GM12878 (cell line): ENCODE results near the gene LRRC7. TPM values are rescaled to one million over a fixed set of nuclear protein-coding genes. Genes with fewer than 3 reads are reported as not detected.

Experiments used
- ATAC-seq: fragments of 200-7000 bp; cut with Tn5 transposase; 3 replicates; pipeline ENCODE4 v1.9.1; 2020; ENCODE audit warnings: mild to moderate bottlenecking, moderate library complexity
- BruUV-seq: library from RNA; stranded (reverse); fragments of 400-500 nt; replicated peaks from 2 replicates; lab custom pipeline; 2021; lab: Mats Ljungman, UMichigan
- CTCF ChIA-PET: fragments of 300-600 bp; sonication (Branson Sonifier 250); formaldehyde crosslinking; extraction: SDS; loops from one replicate; lab custom pipeline; 2021; ENCODE audit warnings: inconsistent platforms; lab: Yijun Ruan, JAX
- POLR2A ChIA-PET: fragments of 350-600 bp; formaldehyde crosslinking; extraction: SDS; loops from one replicate; lab custom pipeline; 2021; ENCODE audit warnings: inconsistent platforms; lab: Charles Lee
- RAD21 ChIA-PET: fragments of 300-600 bp; sonication (Branson Sonifier 250); formaldehyde crosslinking; loops from one replicate; lab custom pipeline; 2023; ENCODE audit warnings: antibody characterized with exemption; ENCODE audit not compliant: unreplicated experiment; lab: Charles Lee
- SMC1A ChIA-PET: fragments of 300-600 bp; sonication (Branson Sonifier 250); formaldehyde crosslinking; loops from one replicate; lab custom pipeline; 2023; ENCODE audit not compliant: unreplicated experiment, uncharacterized antibody; lab: Charles Lee
- DNase-seq: peaks from one replicate; pipeline ENCODE4 v3.0.0-alpha.2; 2011; ENCODE audit warnings: low read depth, low spot score
- FAIRE-seq: peaks from 3 replicates; lab custom pipeline; 2011; peaks lifted over from hg19 to GRCh38; lab: Jason Lieb, UNC
- H2AFZ ChIP-seq: 2 replicates; pipeline ENCODE4 v1.6.0; 2011; ENCODE audit warnings: low read depth, low read length, control low read depth; ENCODE audit not compliant: control insufficient read depth
- H3K27ac ChIP-seq: 2 replicates; pipeline ENCODE4 v1.5.1; 2011; ENCODE audit warnings: control low read depth; ENCODE audit not compliant: control insufficient read depth, insufficient read depth
- H3K27me3 ChIP-seq, 2 experiments: replicated peaks in 1 of 2; 2 replicates each; pipeline versions ENCODE4 v1.6.0 to v1.6.1; 2011; ENCODE audit warnings: low read length in 1 of 2; ENCODE audit not compliant: control insufficient read depth in 2 of 2, insufficient read depth in 2 of 2
- H3K36me3 ChIP-seq, 2 experiments: 2 replicates each; pipeline ENCODE4 v1.5.1; 2011; ENCODE audit warnings: low read length in 1 of 2; ENCODE audit not compliant: control insufficient read depth in 2 of 2, insufficient read depth in 2 of 2
- H3K4me1 ChIP-seq: 2 replicates; pipeline ENCODE4 v1.6.1; 2011; ENCODE audit warnings: mild to moderate bottlenecking, low read length, moderate library complexity, mixed read lengths; ENCODE audit not compliant: control insufficient read depth, insufficient read depth
- H3K4me2 ChIP-seq: 2 replicates; pipeline ENCODE4 v1.6.0; 2011; ENCODE audit warnings: control low read depth; ENCODE audit not compliant: control insufficient read depth, insufficient read depth
- H3K4me3 ChIP-seq: fragments of 200-600 bp; sonication (generic); 2 replicates; pipeline ENCODE4 v1.5.1; 2016
- H3K79me2 ChIP-seq: 2 replicates; pipeline ENCODE4 v1.6.0; 2011; ENCODE audit warnings: low read length; ENCODE audit not compliant: control insufficient read depth, insufficient read depth
- H3K9ac ChIP-seq: 2 replicates; pipeline ENCODE4 v1.8.0; 2011; ENCODE audit warnings: low read length, control low read depth, mixed read lengths; ENCODE audit not compliant: control insufficient read depth, insufficient read depth
- H3K9me3 ChIP-seq: replicated peaks from 3 replicates; pipeline ENCODE4 v1.5.1; 2011; ENCODE audit warnings: mild to moderate bottlenecking, low read length; ENCODE audit not compliant: control insufficient read depth, insufficient read depth
- H4K20me1 ChIP-seq: 2 replicates; pipeline ENCODE4 v1.6.0; 2011; ENCODE audit not compliant: control insufficient read depth, insufficient read depth
- CBX5 ChIP-seq: sonication (generic); IDR thresholded peaks from 2 replicates; pipeline ENCODE4 v1.6.1; 2016; ENCODE audit warnings: low read depth, moderate library complexity, mild to moderate bottlenecking, inconsistent platforms
- JUND ChIP-seq: IDR thresholded peaks from 2 replicates; pipeline ENCODE4 v1.6.1; 2012; ENCODE audit warnings: low read depth, mild to moderate bottlenecking, low read length, improper control_type of control experiment, moderate library complexity
- MEF2A ChIP-seq: IDR thresholded peaks from 2 replicates; pipeline ENCODE4 v1.6.1; 2011; ENCODE audit warnings: low read depth, mild to moderate bottlenecking, low read length, moderate library complexity; ENCODE audit not compliant: insufficient read depth
- MYB ChIP-seq: fragments of 150-350 bp; IDR thresholded peaks from 2 replicates; pipeline ENCODE4 v1.6.1; 2014; ENCODE audit warnings: mild to moderate bottlenecking, low read depth, low read length, borderline replicate concordance
- RUNX3 ChIP-seq: IDR thresholded peaks from 2 replicates; pipeline ENCODE4 v1.6.1; 2012; ENCODE audit warnings: low read length, inconsistent platforms
- SRF ChIP-seq, 2 experiments: IDR thresholded peaks; 2 replicates each; pipeline ENCODE4 v1.6.1; 2011; ENCODE audit warnings: low read depth in 2 of 2, low read length in 2 of 2, mild to moderate bottlenecking in 1 of 2, moderate library complexity in 1 of 2
- STAT1 ChIP-seq: fragments of 450-650 bp; conservative IDR thresholded peaks from 2 replicates; pipeline ENCODE4 v1.6.1; 2014; ENCODE audit warnings: antibody characterized with exemption, mild to moderate bottlenecking
- SUZ12 ChIP-seq: fragments of 200-600 bp; sonication (generic); IDR thresholded peaks from one replicate; pipeline ENCODE4 v1.6.1; 2018; ENCODE audit warnings: antibody characterized with exemption, mild to moderate bottlenecking; ENCODE audit not compliant: unreplicated experiment
- TAF1 ChIP-seq: IDR thresholded peaks from 2 replicates; pipeline ENCODE4 v1.6.1; 2011; ENCODE audit warnings: mild to moderate bottlenecking, low read depth, low read length, borderline replicate concordance
- TCF3 ChIP-seq: IDR thresholded peaks from 2 replicates; pipeline ENCODE4 v1.6.1; 2012; ENCODE audit warnings: low read depth, mild to moderate bottlenecking, low read length, borderline replicate concordance; ENCODE audit not compliant: insufficient read depth
- in situ Hi-C: fragments of 300-500 bp; cut with MboI; formaldehyde crosslinking; loops from 9 replicates; pipeline ENCODE4 v1.14.3; 2018; ENCODE audit warnings: mixed read lengths
- intact Hi-C: fragments of 100-400 bp; cut with micrococcal nuclease; formaldehyde crosslinking; loops from one replicate; pipeline ENCODE4 v1.14.2; 2022; ENCODE audit not compliant: unreplicated experiment
- polyA plus RNA-seq, 11 experiments: library from polyadenylated mRNA; depleted of rRNA in 4 of 11; unstranded in 6 of 11; stranded (reverse) in 5 of 11; fragments of >200 nt; fragmentation: Nextera tagmentation in 4 of 11; fragmentation: Illumina TruSeq in 1 of 11; extraction: Ambion mirVana in 4 of 11; extraction: Trizol in 1 of 11; gene quantifications; 1 replicate in 1 of 11; 2 replicates in 10 of 11; pipeline versions ENCODE4 v1.2.1 to v1.2.3, GENCODE V29; 2011 to 2016; ENCODE audit warnings: inconsistent platforms in 2 of 11, missing spikeins in 2 of 11, low read depth in 1 of 11
- total RNA-seq, 4 experiments: library from RNA; depleted of rRNA in 3 of 4; stranded (reverse); fragments of >200 nt in 3 of 4; fragmentation: Illumina TruSeq in 1 of 4; extraction: Trizol in 1 of 4; gene quantifications; 2 replicates each; pipeline versions ENCODE4 v1.2.1 to v1.2.3, GENCODE V29; 2013 to 2021
- TF ChIP-seq, protein P1 (sequence below), 3 experiments: IDR thresholded peaks in 2 of 3; conservative IDR thresholded peaks in 1 of 3; 2 replicates each; pipeline ENCODE4 v1.5.1; 2011; ENCODE audit warnings: low read depth in 3 of 3, low read length in 3 of 3, mild to moderate bottlenecking in 3 of 3, control low read depth in 2 of 3, moderate library complexity in 2 of 3, inconsistent platforms in 1 of 3, mixed read lengths in 1 of 3; ENCODE audit not compliant: control insufficient read depth in 2 of 3, insufficient read depth in 1 of 3; ENCODE audit errors: extremely low read depth in 1 of 3
- TF ChIP-seq, protein P2 (sequence below): IDR thresholded peaks from 2 replicates; pipeline ENCODE4 v1.6.1; 2011; ENCODE audit warnings: borderline replicate concordance, low read depth, mild to moderate bottlenecking, moderate library complexity, mixed read lengths, low read length; ENCODE audit not compliant: insufficient read depth; ENCODE audit errors: extremely low read length
- TF ChIP-seq, protein P3 (sequence below): fragments of 450-650 bp; formaldehyde crosslinking; IDR thresholded peaks from 2 replicates; pipeline ENCODE4 v1.4.0; 2020; ENCODE audit warnings: mild to moderate bottlenecking, moderate library complexity
- TF ChIP-seq, protein P4 (sequence below): fragments of 150-350 bp; IDR thresholded peaks from 2 replicates; pipeline ENCODE4 v1.6.1; 2014; ENCODE audit warnings: mild to moderate bottlenecking, low read depth, low read length
- TF ChIP-seq, protein P5 (sequence below): fragments of 450-650 bp; IDR thresholded peaks from 2 replicates; pipeline ENCODE4 v1.6.1; 2016; ENCODE audit warnings: mild to moderate bottlenecking

LRRC7 gene
- total and polyA plus RNA-seq, 10 of the 15 experiments (the other 5 are each of a cell fraction or from before 2014, with no cell fraction given) = 0.05 to 1.4 (median 0.24) TPM; not detected in 5

DNA sequence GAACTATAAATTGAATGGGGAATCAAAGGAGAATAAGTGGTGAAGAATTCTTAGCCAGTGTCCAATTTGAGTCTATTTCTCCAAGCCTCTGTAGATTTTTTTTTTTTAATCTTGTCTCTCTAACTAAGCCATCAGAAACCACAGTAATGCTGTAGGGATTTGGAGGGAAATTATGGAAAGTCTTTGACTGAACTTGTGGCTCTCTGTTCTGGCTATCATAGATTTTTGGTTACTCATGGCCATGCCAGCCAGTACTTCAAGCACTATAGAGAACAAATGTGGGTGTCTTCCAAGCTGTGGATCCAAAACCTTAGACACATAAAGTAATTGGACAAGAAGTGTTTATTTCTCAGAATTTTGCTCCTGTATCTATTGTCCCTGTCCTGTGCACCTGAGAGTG lies 489.8 kb downstream of the LRRC7 start:
- Histone ChIP-seq H3K4me1 (no peaks in the 10 kb centered on the region), H3K4me3 (no peak overlapping the region), H3K79me2 (no peaks in the 10 kb centered on the region)
- no peak for DNase-seq
- in situ Hi-C loops = no loop called here
- TF ChIP-seq TAF1 (no peak), JUND (no peak), RUNX3 (no peak), STAT1 (no peak), MEF2A (no peak), SRF (IDR thresholded peaks at IDR 0.05; ENCODE audit: low read depth in 2 of 2, low read length in 2 of 2) (no peak), SUZ12 (no peak), MYB (no peak), TCF3 (no peak), CBX5 (no peak)
- TF ChIP-seq, protein P1, sequence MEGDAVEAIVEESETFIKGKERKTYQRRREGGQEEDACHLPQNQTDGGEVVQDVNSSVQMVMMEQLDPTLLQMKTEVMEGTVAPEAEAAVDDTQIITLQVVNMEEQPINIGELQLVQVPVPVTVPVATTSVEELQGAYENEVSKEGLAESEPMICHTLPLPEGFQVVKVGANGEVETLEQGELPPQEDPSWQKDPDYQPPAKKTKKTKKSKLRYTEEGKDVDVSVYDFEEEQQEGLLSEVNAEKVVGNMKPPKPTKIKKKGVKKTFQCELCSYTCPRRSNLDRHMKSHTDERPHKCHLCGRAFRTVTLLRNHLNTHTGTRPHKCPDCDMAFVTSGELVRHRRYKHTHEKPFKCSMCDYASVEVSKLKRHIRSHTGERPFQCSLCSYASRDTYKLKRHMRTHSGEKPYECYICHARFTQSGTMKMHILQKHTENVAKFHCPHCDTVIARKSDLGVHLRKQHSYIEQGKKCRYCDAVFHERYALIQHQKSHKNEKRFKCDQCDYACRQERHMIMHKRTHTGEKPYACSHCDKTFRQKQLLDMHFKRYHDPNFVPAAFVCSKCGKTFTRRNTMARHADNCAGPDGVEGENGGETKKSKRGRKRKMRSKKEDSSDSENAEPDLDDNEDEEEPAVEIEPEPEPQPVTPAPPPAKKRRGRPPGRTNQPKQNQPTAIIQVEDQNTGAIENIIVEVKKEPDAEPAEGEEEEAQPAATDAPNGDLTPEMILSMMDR (IDR thresholded peaks at IDR 0.05 in 2 of 3, conservative IDR thresholded peaks at IDR 0.05 in 1 of 3; ENCODE audit: control insufficient read depth in 2 of 3, extremely low read depth in 1 of 3, insufficient read depth in 1 of 3, low read depth in 3 of 3, low read length in 3 of 3) = no peak
- TF ChIP-seq, protein P2, sequence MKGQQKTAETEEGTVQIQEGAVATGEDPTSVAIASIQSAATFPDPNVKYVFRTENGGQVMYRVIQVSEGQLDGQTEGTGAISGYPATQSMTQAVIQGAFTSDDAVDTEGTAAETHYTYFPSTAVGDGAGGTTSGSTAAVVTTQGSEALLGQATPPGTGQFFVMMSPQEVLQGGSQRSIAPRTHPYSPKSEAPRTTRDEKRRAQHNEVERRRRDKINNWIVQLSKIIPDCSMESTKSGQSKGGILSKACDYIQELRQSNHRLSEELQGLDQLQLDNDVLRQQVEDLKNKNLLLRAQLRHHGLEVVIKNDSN = no peak
- TF ChIP-seq, protein P3, sequence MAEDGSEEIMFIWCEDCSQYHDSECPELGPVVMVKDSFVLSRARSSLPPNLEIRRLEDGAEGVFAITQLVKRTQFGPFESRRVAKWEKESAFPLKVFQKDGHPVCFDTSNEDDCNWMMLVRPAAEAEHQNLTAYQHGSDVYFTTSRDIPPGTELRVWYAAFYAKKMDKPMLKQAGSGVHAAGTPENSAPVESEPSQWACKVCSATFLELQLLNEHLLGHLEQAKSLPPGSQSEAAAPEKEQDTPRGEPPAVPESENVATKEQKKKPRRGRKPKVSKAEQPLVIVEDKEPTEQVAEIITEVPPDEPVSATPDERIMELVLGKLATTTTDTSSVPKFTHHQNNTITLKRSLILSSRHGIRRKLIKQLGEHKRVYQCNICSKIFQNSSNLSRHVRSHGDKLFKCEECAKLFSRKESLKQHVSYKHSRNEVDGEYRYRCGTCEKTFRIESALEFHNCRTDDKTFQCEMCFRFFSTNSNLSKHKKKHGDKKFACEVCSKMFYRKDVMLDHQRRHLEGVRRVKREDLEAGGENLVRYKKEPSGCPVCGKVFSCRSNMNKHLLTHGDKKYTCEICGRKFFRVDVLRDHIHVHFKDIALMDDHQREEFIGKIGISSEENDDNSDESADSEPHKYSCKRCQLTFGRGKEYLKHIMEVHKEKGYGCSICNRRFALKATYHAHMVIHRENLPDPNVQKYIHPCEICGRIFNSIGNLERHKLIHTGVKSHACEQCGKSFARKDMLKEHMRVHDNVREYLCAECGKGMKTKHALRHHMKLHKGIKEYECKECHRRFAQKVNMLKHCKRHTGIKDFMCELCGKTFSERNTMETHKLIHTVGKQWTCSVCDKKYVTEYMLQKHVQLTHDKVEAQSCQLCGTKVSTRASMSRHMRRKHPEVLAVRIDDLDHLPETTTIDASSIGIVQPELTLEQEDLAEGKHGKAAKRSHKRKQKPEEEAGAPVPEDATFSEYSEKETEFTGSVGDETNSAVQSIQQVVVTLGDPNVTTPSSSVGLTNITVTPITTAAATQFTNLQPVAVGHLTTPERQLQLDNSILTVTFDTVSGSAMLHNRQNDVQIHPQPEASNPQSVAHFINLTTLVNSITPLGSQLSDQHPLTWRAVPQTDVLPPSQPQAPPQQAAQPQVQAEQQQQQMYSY (CRISPR knock-in tag) = no peak
- TF ChIP-seq, protein P4, sequence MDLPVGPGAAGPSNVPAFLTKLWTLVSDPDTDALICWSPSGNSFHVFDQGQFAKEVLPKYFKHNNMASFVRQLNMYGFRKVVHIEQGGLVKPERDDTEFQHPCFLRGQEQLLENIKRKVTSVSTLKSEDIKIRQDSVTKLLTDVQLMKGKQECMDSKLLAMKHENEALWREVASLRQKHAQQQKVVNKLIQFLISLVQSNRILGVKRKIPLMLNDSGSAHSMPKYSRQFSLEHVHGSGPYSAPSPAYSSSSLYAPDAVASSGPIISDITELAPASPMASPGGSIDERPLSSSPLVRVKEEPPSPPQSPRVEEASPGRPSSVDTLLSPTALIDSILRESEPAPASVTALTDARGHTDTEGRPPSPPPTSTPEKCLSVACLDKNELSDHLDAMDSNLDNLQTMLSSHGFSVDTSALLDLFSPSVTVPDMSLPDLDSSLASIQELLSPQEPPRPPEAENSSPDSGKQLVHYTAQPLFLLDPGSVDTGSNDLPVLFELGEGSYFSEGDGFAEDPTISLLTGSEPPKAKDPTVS = no peak
- TF ChIP-seq, protein P5, sequence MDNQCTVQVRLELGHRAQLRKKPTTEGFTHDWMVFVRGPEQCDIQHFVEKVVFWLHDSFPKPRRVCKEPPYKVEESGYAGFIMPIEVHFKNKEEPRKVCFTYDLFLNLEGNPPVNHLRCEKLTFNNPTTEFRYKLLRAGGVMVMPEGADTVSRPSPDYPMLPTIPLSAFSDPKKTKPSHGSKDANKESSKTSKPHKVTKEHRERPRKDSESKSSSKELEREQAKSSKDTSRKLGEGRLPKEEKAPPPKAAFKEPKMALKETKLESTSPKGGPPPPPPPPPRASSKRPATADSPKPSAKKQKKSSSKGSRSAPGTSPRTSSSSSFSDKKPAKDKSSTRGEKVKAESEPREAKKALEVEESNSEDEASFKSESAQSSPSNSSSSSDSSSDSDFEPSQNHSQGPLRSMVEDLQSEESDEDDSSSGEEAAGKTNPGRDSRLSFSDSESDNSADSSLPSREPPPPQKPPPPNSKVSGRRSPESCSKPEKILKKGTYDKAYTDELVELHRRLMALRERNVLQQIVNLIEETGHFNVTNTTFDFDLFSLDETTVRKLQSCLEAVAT = no peak
- TF ChIP-seq, all 136 proteins: peak for 0
- CTCF ChIA-PET = no interaction called here
- SMC1A ChIA-PET = no interaction called here
- ATAC-seq (no peak), FAIRE-seq (no peak)
- POLR2A ChIA-PET = no interaction called here
- Histone ChIP-seq H3K9me3 (no peaks in the 10 kb centered on the region), H3K27ac (no peak overlapping the region), H3K9ac (no peak overlapping the region), H3K4me2 (no peak overlapping the region), H2AFZ (no peak overlapping the region), H3K36me3 (no peaks in the 10 kb centered on the region), H3K27me3 (no peaks in the 10 kb centered on the region), H4K20me1 (no peaks in the 10 kb centered on the region)
- RAD21 ChIA-PET = no interaction called here
- intact Hi-C loops = no loop called here
- no TSS peak for BruUV-seq
